B cell (primary cell): ENCODE results near the gene CPD.

Source experiments
- EZH2 ChIP-seq: IDR thresholded peaks from 2 replicates; pipeline ENCODE4 v1.6.1; 2012; ENCODE audit warnings: borderline replicate concordance, low read depth, mild to moderate bottlenecking, moderate library complexity, low read length; ENCODE audit not compliant: insufficient read depth, poor library complexity, severe bottlenecking
- TF ChIP-seq, protein P1 (sequence below): fragments of 200-600 bp; IDR thresholded peaks from one replicate; pipeline ENCODE4 v1.8.0; 2022; ENCODE audit warnings: antibody characterized with exemption, mild to moderate bottlenecking

DNA sequence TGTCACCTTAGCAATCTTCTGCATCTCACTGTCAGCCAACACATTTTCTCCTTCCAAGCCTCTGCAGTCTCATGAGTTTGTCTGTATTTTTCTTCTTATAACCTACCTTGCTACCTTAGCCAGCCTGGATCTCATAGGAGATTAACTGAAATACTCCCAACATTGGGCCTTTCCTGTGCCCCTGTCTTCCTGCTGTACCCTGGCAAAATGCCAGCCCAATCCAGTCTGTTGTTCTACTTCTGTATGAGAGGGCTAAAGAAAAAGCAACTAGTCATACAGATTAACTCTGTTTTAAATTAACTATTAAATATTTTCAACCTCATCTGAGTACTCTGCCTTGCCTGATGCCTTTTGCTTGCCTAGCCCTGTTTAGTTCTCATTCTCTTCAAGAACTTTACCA, 116.9 kb downstream of the CPD start:
- no peak for TF ChIP-seq EZH2
- TF ChIP-seq, protein P1, sequence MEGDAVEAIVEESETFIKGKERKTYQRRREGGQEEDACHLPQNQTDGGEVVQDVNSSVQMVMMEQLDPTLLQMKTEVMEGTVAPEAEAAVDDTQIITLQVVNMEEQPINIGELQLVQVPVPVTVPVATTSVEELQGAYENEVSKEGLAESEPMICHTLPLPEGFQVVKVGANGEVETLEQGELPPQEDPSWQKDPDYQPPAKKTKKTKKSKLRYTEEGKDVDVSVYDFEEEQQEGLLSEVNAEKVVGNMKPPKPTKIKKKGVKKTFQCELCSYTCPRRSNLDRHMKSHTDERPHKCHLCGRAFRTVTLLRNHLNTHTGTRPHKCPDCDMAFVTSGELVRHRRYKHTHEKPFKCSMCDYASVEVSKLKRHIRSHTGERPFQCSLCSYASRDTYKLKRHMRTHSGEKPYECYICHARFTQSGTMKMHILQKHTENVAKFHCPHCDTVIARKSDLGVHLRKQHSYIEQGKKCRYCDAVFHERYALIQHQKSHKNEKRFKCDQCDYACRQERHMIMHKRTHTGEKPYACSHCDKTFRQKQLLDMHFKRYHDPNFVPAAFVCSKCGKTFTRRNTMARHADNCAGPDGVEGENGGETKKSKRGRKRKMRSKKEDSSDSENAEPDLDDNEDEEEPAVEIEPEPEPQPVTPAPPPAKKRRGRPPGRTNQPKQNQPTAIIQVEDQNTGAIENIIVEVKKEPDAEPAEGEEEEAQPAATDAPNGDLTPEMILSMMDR, result no peak
